Measurements from ENCODE around the gene MYH7B. TPM values are rescaled to one million over a fixed set of nuclear protein-coding genes. Genes with fewer than 3 reads are reported as not detected.
A peak's percentile ranks its signal among the peaks of the same experiment; 100 is the strongest.

MYH7B gene
- total RNA-seq, 4 donors from 2014 or later: 0.07 to 0.78 (median 0.16) TPM

DNA sequence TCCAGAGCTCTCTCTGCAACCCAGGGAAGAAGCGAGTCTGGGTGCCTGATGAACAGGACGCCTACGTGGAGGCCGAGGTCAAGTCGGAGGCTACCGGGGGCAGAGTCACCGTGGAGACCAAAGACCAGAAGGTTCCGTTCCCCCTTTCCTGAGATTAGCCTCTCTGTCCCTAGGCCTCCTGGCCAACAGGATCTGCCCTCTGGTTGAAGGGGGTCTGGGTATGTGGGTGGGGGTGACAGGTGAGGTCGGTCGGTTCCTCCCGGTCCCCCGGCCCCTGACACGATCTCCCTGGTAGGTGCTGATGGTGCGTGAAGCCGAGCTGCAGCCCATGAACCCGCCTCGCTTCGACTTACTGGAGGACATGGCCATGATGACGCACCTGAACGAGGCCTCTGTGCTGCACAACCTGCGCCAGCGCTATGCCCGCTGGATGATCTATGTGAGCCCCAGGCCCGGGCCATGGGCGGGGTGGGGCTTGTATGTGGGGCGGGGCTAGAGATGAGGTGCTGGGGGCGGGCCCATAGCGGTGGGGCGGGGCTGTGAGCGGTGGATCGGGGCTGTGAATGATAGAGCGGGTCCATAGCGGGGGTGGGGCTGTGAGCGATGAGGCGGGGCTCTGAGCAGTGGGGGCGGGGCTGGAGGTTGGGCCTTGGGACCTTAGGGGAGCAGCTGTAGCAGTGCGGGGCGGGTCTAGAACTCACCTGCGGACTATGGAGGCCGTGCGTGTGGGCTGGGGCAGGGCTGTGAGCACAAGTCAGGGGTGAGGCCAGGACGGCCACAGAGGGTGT lies 23.9 kb downstream of the MYH7B start:
- Histone ChIP-seq H3K9me3 (no peaks in the 10 kb centered on the region), H3K4me1 (peaks cover 0 to 7% (median 0%) of the 10 kb centered on the region in 3 donors), H3K36me3 (no peaks in the 10 kb centered on the region), H3K27ac (no peak overlapping the region), H3K27me3 (peaks cover 51% of the 10 kb centered on the region), H3K4me3 (no peak overlapping the region)
- no peak for ATAC-seq
- TF ChIP-seq POLR2AphosphoS5 (IDR thresholded peaks at IDR 0.05) (no peak), POLR2A (IDR thresholded peaks at IDR 0.05) (no peak), EP300 (IDR thresholded peaks at IDR 0.05) (no peak)
- TF ChIP-seq, protein P1, sequence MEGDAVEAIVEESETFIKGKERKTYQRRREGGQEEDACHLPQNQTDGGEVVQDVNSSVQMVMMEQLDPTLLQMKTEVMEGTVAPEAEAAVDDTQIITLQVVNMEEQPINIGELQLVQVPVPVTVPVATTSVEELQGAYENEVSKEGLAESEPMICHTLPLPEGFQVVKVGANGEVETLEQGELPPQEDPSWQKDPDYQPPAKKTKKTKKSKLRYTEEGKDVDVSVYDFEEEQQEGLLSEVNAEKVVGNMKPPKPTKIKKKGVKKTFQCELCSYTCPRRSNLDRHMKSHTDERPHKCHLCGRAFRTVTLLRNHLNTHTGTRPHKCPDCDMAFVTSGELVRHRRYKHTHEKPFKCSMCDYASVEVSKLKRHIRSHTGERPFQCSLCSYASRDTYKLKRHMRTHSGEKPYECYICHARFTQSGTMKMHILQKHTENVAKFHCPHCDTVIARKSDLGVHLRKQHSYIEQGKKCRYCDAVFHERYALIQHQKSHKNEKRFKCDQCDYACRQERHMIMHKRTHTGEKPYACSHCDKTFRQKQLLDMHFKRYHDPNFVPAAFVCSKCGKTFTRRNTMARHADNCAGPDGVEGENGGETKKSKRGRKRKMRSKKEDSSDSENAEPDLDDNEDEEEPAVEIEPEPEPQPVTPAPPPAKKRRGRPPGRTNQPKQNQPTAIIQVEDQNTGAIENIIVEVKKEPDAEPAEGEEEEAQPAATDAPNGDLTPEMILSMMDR (IDR thresholded peaks at IDR 0.05): no peak
- 86 to 100% methylated on average over 1 to 7 of the region's 42 CpGs for WGBS, 2 donors (ENCODE audit: low coverage in 1 of 2)

DNA sequence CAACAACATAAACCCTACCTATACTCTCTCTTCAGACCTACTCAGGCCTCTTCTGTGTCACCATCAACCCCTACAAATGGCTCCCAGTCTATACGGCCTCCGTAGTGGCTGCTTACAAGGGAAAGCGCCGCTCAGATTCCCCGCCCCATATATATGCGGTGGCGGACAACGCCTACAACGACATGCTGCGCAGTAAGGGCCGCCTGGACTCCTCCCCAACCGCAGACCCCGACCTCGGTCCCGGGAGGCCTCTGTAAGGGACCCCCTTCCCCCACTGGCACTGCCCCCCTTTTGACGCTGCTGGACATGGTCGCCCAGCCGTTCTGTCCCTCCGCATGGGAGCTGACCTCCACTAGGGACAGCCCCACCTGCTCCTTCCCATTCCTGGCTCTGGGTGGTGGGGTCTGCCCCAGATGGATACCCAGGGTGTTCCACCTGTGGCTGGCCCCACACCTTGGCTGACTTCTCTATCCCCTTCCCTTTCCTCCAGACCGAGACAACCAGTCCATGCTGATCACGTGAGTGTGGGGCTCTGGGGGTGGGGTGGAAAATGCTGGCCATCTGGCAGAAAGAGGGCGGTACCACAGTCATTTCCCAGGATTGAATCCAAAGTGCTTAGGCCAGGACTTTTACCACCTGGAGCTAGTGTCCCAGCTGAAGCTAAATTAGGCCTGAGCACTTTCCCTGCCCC lies 25.0 kb downstream of the MYH7B start:
- H3K9me3 ChIP-seq: no peaks in the 10 kb centered on the region
- H3K4me1 ChIP-seq: peaks cover 0 to 7% (median 0%) of the 10 kb centered on the region in 3 donors
- no peaks in the 10 kb centered on the region for H3K36me3 ChIP-seq
- 18 to 91% methylated on average over 2 to 5 of the region's 22 CpGs for WGBS, 2 donors (ENCODE audit: low coverage in 1 of 2)
- ATAC-seq: peak; percentile 16
- TF ChIP-seq POLR2AphosphoS5 (IDR thresholded peaks at IDR 0.05) (no peak), EP300 (IDR thresholded peaks at IDR 0.05) (no peak), POLR2A (IDR thresholded peaks at IDR 0.05) (no peak)
- TF ChIP-seq, protein P1 (IDR thresholded peaks at IDR 0.05): no peak
- no peak overlapping the region for H3K4me3 ChIP-seq
- peaks cover 63% of the 10 kb centered on the region for H3K27me3 ChIP-seq
- no peak overlapping the region for H3K27ac ChIP-seq

DNA sequence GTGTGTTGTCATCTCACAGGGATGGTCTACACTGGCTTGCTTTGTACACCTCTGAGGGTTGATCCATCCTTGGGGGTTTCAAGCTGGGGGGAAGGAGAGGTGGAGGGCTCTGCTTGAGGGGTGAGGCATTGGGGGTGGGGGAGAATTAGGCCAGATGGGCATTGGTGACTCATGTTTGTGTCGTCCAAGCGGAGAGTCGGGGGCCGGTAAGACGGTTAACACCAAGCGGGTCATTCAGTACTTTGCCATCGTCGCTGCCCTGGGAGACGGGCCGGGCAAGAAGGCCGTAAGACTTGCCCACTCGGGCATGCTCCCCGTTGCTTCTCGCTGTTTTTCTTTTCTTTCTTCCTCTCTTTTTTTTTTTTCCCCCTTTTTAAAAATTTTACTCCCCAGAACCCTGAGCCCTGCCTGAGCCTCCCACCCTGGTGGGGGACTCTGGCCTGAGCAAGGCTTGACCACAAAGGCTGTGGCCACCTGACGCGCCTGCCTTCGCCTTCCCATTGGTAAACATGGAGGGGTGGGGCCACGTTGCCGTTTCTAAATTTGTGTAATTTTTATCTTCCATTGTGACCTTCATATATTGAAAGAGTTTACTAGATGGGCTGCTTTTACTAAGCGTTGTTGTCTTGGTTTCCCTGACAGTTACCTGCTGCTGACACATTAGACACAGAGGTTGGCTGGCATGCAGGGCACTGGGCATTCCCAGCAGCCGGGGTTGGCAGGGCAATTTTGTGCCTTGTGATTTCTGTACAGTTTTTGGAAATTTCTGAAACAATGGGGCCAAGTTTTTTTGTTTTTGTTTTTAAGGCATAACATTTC lies 26.8 kb downstream of the MYH7B start:
- Histone ChIP-seq H3K4me3 (no peak overlapping the region), H3K27me3 (peaks cover 70% of the 10 kb centered on the region), H3K27ac (no peak overlapping the region), H3K4me1 (peaks cover 0 to 10% (median 0%) of the 10 kb centered on the region in 3 donors), H3K36me3 (no peaks in the 10 kb centered on the region), H3K9me3 (no peaks in the 10 kb centered on the region)
- WGBS, 2 donors (ENCODE audit: low coverage in 1 of 2): 74 to 86% methylated on average over 4 to 14 of the region's 21 CpGs
- TF ChIP-seq POLR2AphosphoS5 (IDR thresholded peaks at IDR 0.05) (no peak), EP300 (IDR thresholded peaks at IDR 0.05) (no peak), POLR2A (IDR thresholded peaks at IDR 0.05) (no peak)
- TF ChIP-seq, protein P1 (IDR thresholded peaks at IDR 0.05): no peak
- no peak for ATAC-seq

DNA sequence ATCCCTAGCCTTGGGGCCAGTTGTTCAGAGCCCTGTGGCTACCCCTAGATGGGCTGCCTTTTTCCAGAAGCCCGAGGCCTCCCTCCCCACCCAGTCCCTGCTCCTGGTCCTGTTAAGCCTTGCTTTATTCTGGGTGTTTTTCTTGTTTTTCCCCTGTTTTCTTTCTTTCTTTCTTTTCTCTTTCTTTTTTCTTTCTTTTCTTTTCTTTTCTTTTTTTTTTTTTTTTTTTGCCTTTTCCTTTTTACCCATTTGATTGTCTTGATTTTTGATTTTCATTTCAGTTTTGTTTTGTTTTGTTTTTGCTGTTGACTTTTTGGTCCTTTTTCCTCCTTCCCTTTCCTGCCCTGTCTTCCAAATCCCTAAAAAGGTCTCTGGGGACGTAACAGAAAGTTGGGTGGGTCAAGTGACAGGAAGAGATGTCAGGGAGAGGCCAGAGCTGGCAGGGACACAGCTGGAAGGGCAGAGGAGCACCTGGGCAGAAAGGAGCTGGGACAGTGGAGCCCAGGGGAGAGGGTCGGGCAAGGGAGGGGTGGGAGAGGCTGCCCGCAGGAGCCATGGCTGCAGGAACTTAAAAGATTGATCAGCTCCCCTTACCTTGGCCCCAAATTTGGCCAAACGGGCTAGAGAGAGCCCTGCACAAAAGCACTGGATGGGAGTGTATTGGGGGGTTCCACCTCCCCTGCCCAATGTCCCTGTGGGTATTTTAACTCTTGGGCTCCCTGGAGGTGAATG lies 27.6 kb downstream of the MYH7B start:
- 37% methylated on average over 3 of the region's 5 CpGs; no CpG with 5 or more reads in 1 of the 2 donors for WGBS, 2 donors (ENCODE audit: low coverage in 1 of 2)

More for the DNA sequence above, 27.6 kb downstream of the MYH7B start:
- Histone ChIP-seq H3K4me3 (no peak overlapping the region), H3K27me3 (peaks cover 70% of the 10 kb centered on the region), H3K9me3 (no peaks in the 10 kb centered on the region), H3K27ac (no peak overlapping the region), H3K4me1 (peaks cover 0 to 17% (median 0%) of the 10 kb centered on the region in 3 donors), H3K36me3 (no peaks in the 10 kb centered on the region)
- TF ChIP-seq, protein P1 (IDR thresholded peaks at IDR 0.05): no peak
- TF ChIP-seq EP300 (IDR thresholded peaks at IDR 0.05): no peak
- TF ChIP-seq POLR2A (IDR thresholded peaks at IDR 0.05): no peak
- TF ChIP-seq POLR2AphosphoS5 (IDR thresholded peaks at IDR 0.05): no peak
- ATAC-seq: no peak

Measured in gastroesophageal sphincter (tissue), 4 donors.